Measurements from ENCODE around the gene NTRK3. TPM values are rescaled to one million over a fixed set of nuclear protein-coding genes. Genes with fewer than 3 reads are reported as not detected.

NTRK3 gene
- polyA plus RNA-seq, 1 donor (not counting 4 experiments of a cell fraction or from before 2014, with no cell fraction given), result not detected

DNA sequence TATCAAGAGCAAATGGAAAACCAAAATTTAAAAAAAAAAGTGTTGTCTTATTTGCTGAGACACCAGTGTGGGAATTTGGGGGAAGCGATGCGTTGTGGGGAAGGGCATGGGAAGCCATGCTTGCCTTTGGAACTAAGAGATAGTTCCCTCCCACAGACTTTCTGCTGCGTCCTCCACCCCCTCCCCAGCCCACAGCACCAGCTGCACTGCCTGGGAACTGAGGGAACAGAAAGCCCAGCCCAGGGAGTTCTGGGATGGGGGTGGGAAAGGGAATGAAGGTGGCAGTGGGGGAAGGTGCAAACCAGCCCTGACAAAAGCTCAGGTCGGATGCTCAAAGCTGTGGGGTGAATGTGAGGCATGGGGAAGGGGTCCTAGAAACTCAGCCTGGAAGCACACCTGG lies 8.1 kb upstream of the NTRK3 start:
- Histone ChIP-seq H3K9ac (ENCODE audit: control insufficient read depth, extremely low read depth, insufficient read depth, low read length) (no peak overlapping the region), H3K27ac (ENCODE audit: control insufficient read depth, insufficient read depth, low read length) (no peak overlapping the region), H3K79me2 (ENCODE audit: control insufficient read depth, insufficient read depth, low read length) (no peaks in the 10 kb centered on the region), H4K20me1 (ENCODE audit: control insufficient read depth, extremely low read depth, insufficient read depth, low read length) (no peaks in the 10 kb centered on the region), H3K9me1 (ENCODE audit: control insufficient read depth, extremely low read depth, insufficient read depth, low read length) (no peaks in the 10 kb centered on the region), H3K4me3 (ENCODE audit: control insufficient read depth in 2 of 3, extremely low read depth in 1 of 3, insufficient read depth in 2 of 3, low read depth in 1 of 3, low read length in 3 of 3) (no peak overlapping the region), H3K27me3 (ENCODE audit: control insufficient read depth, extremely low read depth, insufficient read depth, low read length) (no peaks in the 10 kb centered on the region), H3K4me1 (ENCODE audit: control insufficient read depth, extremely low read depth, insufficient read depth, low read length) (no peaks in the 10 kb centered on the region), H3K4me2 (ENCODE audit: control insufficient read depth, extremely low read depth, insufficient read depth, low read depth, low read length) (no peak overlapping the region), H3K36me3 (ENCODE audit: control insufficient read depth in 2 of 2, extremely low read depth in 1 of 2, insufficient read depth in 2 of 2, low read length in 2 of 2) (no peaks in the 10 kb centered on the region), H3K9me3 (ENCODE audit: control insufficient read depth, low read depth, low read length) (no peaks in the 10 kb centered on the region), H2AFZ (ENCODE audit: control insufficient read depth, low read length) (no peak overlapping the region)
- TF ChIP-seq, protein P1, sequence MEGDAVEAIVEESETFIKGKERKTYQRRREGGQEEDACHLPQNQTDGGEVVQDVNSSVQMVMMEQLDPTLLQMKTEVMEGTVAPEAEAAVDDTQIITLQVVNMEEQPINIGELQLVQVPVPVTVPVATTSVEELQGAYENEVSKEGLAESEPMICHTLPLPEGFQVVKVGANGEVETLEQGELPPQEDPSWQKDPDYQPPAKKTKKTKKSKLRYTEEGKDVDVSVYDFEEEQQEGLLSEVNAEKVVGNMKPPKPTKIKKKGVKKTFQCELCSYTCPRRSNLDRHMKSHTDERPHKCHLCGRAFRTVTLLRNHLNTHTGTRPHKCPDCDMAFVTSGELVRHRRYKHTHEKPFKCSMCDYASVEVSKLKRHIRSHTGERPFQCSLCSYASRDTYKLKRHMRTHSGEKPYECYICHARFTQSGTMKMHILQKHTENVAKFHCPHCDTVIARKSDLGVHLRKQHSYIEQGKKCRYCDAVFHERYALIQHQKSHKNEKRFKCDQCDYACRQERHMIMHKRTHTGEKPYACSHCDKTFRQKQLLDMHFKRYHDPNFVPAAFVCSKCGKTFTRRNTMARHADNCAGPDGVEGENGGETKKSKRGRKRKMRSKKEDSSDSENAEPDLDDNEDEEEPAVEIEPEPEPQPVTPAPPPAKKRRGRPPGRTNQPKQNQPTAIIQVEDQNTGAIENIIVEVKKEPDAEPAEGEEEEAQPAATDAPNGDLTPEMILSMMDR (optimal IDR thresholded peaks at IDR 0.05 in 1 of 3, IDR thresholded peaks at IDR 0.05 in 1 of 3, conservative IDR thresholded peaks at IDR 0.05 in 1 of 3; ENCODE audit: extremely low read depth in 1 of 3, insufficient read depth in 2 of 3, low read length in 3 of 3), result no peak
- no peak for TF ChIP-seq EZH2 (IDR thresholded peaks at IDR 0.05; ENCODE audit: low read length)
- dilution Hi-C loops (cut with MboI; ENCODE audit: extremely low pct_ligation_motif_present, low sequenced_read_pairs), result no loop called here
- DNase-seq (ENCODE audit: low read depth, low spot score) (no peak), FAIRE-seq (no peak)

DNA sequence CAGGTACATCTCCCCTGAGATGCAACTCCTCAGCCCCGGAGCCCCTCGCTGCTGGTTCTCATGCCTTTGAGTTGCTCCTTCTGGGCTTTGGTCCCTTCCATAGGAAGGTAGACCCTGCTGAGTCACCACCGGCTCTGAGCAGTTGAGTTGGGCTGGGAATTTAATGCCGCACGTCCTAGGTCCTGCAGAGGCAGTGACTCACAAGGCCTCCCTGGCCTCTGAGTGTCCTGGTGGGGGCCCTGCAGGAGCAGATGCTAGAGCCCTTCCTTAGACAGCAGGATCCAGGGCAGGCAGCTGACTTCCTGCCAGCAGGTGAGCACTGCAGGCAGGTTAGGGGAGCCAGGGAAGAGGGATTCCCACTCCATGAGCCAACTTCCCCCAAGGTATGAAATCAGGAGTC lies 5.5 kb upstream of the NTRK3 start:
- Histone ChIP-seq H3K79me2 (ENCODE audit: control insufficient read depth, insufficient read depth, low read length) (no peaks in the 10 kb centered on the region), H3K27me3 (ENCODE audit: control insufficient read depth, extremely low read depth, insufficient read depth, low read length) (peaks cover 18% of the 10 kb centered on the region), H3K9ac (ENCODE audit: control insufficient read depth, extremely low read depth, insufficient read depth, low read length) (no peak overlapping the region), H3K9me3 (ENCODE audit: control insufficient read depth, low read depth, low read length) (no peaks in the 10 kb centered on the region), H3K4me1 (ENCODE audit: control insufficient read depth, extremely low read depth, insufficient read depth, low read length) (no peaks in the 10 kb centered on the region), H4K20me1 (ENCODE audit: control insufficient read depth, extremely low read depth, insufficient read depth, low read length) (no peaks in the 10 kb centered on the region), H3K9me1 (ENCODE audit: control insufficient read depth, extremely low read depth, insufficient read depth, low read length) (no peaks in the 10 kb centered on the region), H3K4me2 (ENCODE audit: control insufficient read depth, extremely low read depth, insufficient read depth, low read depth, low read length) (no peak overlapping the region), H3K4me3 (ENCODE audit: control insufficient read depth in 2 of 3, extremely low read depth in 1 of 3, insufficient read depth in 2 of 3, low read depth in 1 of 3, low read length in 3 of 3) (no peak overlapping the region), H3K36me3 (ENCODE audit: control insufficient read depth in 2 of 2, extremely low read depth in 1 of 2, insufficient read depth in 2 of 2, low read length in 2 of 2) (no peaks in the 10 kb centered on the region), H3K27ac (ENCODE audit: control insufficient read depth, insufficient read depth, low read length) (no peak overlapping the region), H2AFZ (ENCODE audit: control insufficient read depth, low read length) (no peak overlapping the region)
- no peak for TF ChIP-seq EZH2 (IDR thresholded peaks at IDR 0.05; ENCODE audit: low read length)
- TF ChIP-seq, protein P1 (optimal IDR thresholded peaks at IDR 0.05 in 1 of 3, IDR thresholded peaks at IDR 0.05 in 1 of 3, conservative IDR thresholded peaks at IDR 0.05 in 1 of 3; ENCODE audit: extremely low read depth in 1 of 3, insufficient read depth in 2 of 3, low read length in 3 of 3), result no peak
- DNase-seq (ENCODE audit: low read depth, low spot score) (no peak), FAIRE-seq (no peak)
- dilution Hi-C loops (cut with MboI; ENCODE audit: extremely low pct_ligation_motif_present, low sequenced_read_pairs), result no loop called here
